Heart left ventricle (tissue), 13 donors: ENCODE measurements around the gene FGFRL1.

ENCODE experiments used
- POLR2A ChIP-seq, 2 donors: fragments of 450-650 bp; IDR thresholded peaks; one replicate each; pipeline ENCODE4 v1.6.1; 2017; ENCODE audit warnings: antibody characterized with exemption in 2 of 2, mild to moderate bottlenecking in 2 of 2, moderate library complexity in 2 of 2
- TF ChIP-seq, protein P1 (sequence below), 12 donors: fragments of 200-600 bp; sonication (generic) in 4 of 12; IDR thresholded peaks; one replicate each; pipeline versions ENCODE4 v1.5.0 to v1.8.0; 2018 to 2022; ENCODE audit warnings: antibody characterized with exemption in 12 of 12, mild to moderate bottlenecking in 5 of 12
- donor health status: ischemic (EF 13 %, LVEDD 7.1; RV severe dilation, severe dysfunction).
- donor health status: DM: no; HTN: yes; CAD: no.
- donor health status: DM: no; HTN: no; CAD: no.
- donor health status: ischemic (EF 25% LVEDD 6.9; RV normal size, moderate dysfunction).
- donor health status: ischemic (EF 25% LVEDD 5.7; RV mildly dilated, moderate dysfunction).
- donor health status: ischemic (EF 35%, LVEDD 5.7; RV mildly dilated, moderate dysfunction).
- donor health status: nonischemic (EF 11% LVEDD 7.7; RV severe dilation, severe dysfunction).
- donor health status: DM: yes; HTN: yes; CAD: no.
- donor health status: PGD.
- donor health status: ischemic (EF 29% LVEDD 5.4; RV normal size, mild dysfunction).
- donor health status: nonischemic (EF 23%, LVEDD 6.1; RV moderate dilation, normal function).

DNA sequence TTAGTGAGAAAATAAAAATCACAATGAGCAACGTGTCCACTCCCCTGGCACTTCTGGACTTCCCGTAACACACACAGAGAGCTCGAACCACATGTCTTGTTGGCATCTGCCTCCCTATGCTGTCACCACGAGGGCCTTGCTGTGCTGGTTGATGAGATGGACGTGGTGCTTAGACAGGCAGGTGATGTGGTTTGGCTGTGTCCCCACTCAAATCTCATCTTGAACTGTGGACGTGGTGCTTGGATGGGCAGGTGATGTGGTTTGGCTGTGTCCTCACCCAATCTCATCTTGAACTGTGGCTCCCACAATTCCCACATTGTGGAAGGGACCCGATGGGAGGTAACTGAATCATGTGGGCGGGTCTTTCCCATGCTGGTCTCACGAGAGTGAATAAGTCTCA lies 40.0 kb downstream of the FGFRL1 start:
- TF ChIP-seq, protein P1, sequence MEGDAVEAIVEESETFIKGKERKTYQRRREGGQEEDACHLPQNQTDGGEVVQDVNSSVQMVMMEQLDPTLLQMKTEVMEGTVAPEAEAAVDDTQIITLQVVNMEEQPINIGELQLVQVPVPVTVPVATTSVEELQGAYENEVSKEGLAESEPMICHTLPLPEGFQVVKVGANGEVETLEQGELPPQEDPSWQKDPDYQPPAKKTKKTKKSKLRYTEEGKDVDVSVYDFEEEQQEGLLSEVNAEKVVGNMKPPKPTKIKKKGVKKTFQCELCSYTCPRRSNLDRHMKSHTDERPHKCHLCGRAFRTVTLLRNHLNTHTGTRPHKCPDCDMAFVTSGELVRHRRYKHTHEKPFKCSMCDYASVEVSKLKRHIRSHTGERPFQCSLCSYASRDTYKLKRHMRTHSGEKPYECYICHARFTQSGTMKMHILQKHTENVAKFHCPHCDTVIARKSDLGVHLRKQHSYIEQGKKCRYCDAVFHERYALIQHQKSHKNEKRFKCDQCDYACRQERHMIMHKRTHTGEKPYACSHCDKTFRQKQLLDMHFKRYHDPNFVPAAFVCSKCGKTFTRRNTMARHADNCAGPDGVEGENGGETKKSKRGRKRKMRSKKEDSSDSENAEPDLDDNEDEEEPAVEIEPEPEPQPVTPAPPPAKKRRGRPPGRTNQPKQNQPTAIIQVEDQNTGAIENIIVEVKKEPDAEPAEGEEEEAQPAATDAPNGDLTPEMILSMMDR (IDR thresholded peaks at IDR 0.05) = no peak
- no peak for TF ChIP-seq POLR2A (IDR thresholded peaks at IDR 0.05)
